Measurements from ENCODE around the gene TIMM10.
A peak's percentile ranks its signal among the peaks of the same experiment; 100 is the strongest.

The TIMM10 gene

GRCh38 chr11:57499983-57500461 lies 30.5 kb downstream of the TIMM10 start:
- Histone ChIP-seq H3K4me3 (ENCODE audit: low read depth, low read length) (no peak overlapping the region), H3K36me3 (no peaks in the 10 kb centered on the region), H3K9me3 (no peaks in the 10 kb centered on the region), H3K4me1 (no peaks in the 10 kb centered on the region), H3K27me3 (no peaks in the 10 kb centered on the region)
- DNase-seq = no peak
- TF ChIP-seq, protein P1, sequence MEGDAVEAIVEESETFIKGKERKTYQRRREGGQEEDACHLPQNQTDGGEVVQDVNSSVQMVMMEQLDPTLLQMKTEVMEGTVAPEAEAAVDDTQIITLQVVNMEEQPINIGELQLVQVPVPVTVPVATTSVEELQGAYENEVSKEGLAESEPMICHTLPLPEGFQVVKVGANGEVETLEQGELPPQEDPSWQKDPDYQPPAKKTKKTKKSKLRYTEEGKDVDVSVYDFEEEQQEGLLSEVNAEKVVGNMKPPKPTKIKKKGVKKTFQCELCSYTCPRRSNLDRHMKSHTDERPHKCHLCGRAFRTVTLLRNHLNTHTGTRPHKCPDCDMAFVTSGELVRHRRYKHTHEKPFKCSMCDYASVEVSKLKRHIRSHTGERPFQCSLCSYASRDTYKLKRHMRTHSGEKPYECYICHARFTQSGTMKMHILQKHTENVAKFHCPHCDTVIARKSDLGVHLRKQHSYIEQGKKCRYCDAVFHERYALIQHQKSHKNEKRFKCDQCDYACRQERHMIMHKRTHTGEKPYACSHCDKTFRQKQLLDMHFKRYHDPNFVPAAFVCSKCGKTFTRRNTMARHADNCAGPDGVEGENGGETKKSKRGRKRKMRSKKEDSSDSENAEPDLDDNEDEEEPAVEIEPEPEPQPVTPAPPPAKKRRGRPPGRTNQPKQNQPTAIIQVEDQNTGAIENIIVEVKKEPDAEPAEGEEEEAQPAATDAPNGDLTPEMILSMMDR (IDR thresholded peaks at IDR 0.05; ENCODE audit: low read depth, low read length) = no peak

- H3K4me1 ChIP-seq = no peaks in the 10 kb centered on the region
- peak; percentile 92 for DNase-seq
- H3K36me3 ChIP-seq = no peaks in the 10 kb centered on the region
- no peaks in the 10 kb centered on the region for H3K9me3 ChIP-seq
- TF ChIP-seq, protein P1 (IDR thresholded peaks at IDR 0.05; ENCODE audit: low read depth, low read length) = no peak
- no peak overlapping the region for H3K4me3 ChIP-seq (ENCODE audit: low read depth, low read length)
- no peaks in the 10 kb centered on the region for H3K27me3 ChIP-seq
Observed at GRCh38 chr11:57499413-57499982, 31.1 kb downstream of the TIMM10 start.

DNA sequence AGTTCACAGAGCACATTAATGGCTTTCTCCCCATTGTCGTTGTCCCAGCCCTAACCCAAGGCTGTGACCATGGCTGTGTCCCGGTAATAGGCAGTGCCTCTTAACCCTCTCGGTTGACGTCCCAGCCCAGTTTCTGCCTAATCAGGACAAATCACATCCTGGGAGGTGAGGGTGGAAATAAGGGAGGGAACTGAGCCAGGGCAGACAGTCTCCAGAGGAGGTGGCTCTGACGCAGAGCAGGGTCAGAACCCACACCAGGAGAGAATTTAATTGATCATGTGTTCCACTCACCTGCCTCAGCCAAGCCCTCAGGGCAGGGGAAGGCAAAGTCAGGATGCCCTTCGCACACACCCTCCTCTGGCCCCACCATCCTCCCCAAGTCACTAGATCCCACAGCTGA lies 32.0 kb downstream of the TIMM10 start:
- DNase-seq = no peak
- H3K4me1 ChIP-seq = no peaks in the 10 kb centered on the region
- H3K36me3 ChIP-seq = no peaks in the 10 kb centered on the region

GRCh38 chr11:57497303-57498247 lies 33.0 kb downstream of the TIMM10 start:
- no peaks in the 10 kb centered on the region for H3K27me3 ChIP-seq
- no peaks in the 10 kb centered on the region for H3K9me3 ChIP-seq
- no peak overlapping the region for H3K4me3 ChIP-seq (ENCODE audit: low read depth, low read length)
- DNase-seq = no peak
- H3K36me3 ChIP-seq = no peaks in the 10 kb centered on the region
- no peaks in the 10 kb centered on the region for H3K4me1 ChIP-seq
- TF ChIP-seq, protein P1 (IDR thresholded peaks at IDR 0.05; ENCODE audit: low read depth, low read length) = no peak

More for the DNA sequence above, 32.0 kb downstream of the TIMM10 start:
- Histone ChIP-seq H3K9me3 (no peaks in the 10 kb centered on the region), H3K4me3 (ENCODE audit: low read depth, low read length) (no peak overlapping the region), H3K27me3 (no peaks in the 10 kb centered on the region)
- TF ChIP-seq, protein P1 (IDR thresholded peaks at IDR 0.05; ENCODE audit: low read depth, low read length) = no peak

GRCh38 chr11:57496109-57496820 lies 34.3 kb downstream of the TIMM10 start:
- no peaks in the 10 kb centered on the region for H3K27me3 ChIP-seq
- H3K36me3 ChIP-seq = no peaks in the 10 kb centered on the region
- DNase-seq = no peak
- TF ChIP-seq, protein P1 (IDR thresholded peaks at IDR 0.05; ENCODE audit: low read depth, low read length) = no peak
- H3K4me1 ChIP-seq = no peaks in the 10 kb centered on the region
- no peak overlapping the region for H3K4me3 ChIP-seq (ENCODE audit: low read depth, low read length)
- H3K9me3 ChIP-seq = no peaks in the 10 kb centered on the region

Data from BE2C (cell line).